Fibroblast of villous mesenchyme (primary cell): ENCODE data around the gene HOXB8. TPM values are rescaled to one million over a fixed set of nuclear protein-coding genes. Genes with fewer than 3 reads are reported as not detected.
A peak's percentile ranks its signal among the peaks of the same experiment; 100 is the strongest.

Experiments used
- DNase-seq: peaks from one replicate; pipeline ENCODE4 v3.0.0-alpha.2; 2010; ENCODE audit warnings: low read depth
- H3K4me3 ChIP-seq: 2 replicates; pipeline ENCODE4 v1.5.1; 2011; ENCODE audit warnings: low read depth, mild to moderate bottlenecking, low read length
- total RNA-seq: library from RNA; depleted of rRNA; stranded (reverse); fragments of >200 nt; gene quantifications from 2 replicates; pipeline ENCODE4 v1.2.3, GENCODE V29; 2012
- TF ChIP-seq, protein P1 (sequence below): IDR thresholded peaks from 2 replicates; pipeline ENCODE4 v1.5.1; 2012; ENCODE audit warnings: low read depth, mild to moderate bottlenecking, low read length; ENCODE audit not compliant: insufficient read depth

HOXB8 gene
- total RNA-seq, 1 donor, result not detected

DNA sequence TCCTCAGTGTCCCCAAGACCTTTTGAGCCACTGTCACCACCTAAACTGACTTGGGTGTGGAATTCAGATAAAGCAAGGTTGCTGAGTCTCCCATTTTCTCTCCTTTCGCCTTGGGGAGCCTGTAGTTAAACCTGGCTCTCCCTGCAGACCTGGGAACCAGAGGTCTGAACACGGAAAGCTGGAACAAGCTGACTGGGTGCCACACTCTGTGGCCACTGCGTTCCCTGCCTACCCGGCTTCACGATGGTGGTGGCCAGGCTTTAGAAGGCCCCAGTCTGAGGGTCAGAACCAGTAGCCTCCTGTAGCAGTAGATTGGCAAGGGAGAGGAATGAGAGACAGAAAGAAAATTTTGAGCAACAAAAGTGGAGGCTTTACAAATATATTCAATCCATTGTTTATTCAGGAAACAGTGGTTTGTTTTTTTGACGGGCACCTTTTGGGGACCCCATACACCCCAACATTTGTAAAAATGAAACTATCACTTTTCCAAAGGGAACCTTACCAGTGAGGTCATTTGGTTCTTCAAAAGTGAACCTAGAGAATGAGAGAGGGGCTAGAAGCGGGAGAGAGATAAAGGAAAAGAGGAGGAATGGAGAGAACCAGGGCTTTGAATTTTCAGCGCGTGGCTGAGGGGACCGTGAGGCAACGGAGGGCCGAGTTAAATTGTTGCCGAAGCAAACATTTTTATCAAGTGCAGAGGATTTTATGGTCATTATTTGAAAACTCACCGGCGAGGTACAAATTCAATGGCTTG, 1.8 kb upstream of the HOXB8 start:
- DNase-seq, result no peak
- TF ChIP-seq, protein P1, sequence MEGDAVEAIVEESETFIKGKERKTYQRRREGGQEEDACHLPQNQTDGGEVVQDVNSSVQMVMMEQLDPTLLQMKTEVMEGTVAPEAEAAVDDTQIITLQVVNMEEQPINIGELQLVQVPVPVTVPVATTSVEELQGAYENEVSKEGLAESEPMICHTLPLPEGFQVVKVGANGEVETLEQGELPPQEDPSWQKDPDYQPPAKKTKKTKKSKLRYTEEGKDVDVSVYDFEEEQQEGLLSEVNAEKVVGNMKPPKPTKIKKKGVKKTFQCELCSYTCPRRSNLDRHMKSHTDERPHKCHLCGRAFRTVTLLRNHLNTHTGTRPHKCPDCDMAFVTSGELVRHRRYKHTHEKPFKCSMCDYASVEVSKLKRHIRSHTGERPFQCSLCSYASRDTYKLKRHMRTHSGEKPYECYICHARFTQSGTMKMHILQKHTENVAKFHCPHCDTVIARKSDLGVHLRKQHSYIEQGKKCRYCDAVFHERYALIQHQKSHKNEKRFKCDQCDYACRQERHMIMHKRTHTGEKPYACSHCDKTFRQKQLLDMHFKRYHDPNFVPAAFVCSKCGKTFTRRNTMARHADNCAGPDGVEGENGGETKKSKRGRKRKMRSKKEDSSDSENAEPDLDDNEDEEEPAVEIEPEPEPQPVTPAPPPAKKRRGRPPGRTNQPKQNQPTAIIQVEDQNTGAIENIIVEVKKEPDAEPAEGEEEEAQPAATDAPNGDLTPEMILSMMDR, result no peak

DNA sequence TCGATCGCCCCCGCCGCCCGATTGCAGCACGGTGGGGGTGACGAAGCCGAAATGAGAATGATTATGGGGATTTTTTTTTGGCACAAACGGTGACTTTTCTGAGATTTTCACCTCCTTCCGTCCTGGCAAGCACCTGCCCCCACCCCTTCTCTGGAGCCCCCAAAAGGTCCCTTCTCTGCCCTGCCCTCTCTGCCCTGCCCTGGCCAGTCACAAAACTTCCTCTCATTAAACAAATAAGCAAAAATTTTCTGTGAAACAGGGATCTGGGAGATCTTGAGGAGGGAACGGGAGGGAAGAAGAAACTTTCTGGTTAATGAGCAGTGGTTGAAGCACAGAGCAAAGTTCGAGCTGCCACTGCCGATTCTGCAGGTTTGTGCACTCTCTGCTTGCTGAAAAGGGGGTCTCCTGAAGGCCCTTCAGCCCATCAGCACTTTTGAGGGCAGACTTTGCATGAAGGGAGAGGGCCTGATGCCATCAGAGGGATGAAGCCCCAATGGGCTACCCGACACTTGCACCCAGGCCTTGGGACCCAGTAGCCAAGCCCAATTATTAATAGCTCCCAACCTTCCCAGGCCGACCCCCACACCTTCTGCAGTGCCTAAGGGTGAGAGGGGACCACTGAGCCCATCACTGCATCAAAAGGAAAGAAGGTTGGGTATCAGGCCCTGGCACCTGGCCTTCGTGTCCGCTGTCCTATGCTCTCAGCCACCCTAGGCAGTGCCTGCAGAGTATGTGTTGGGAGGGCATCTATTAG, 1.0 kb upstream of the HOXB8 start:
- H3K4me3 ChIP-seq, result no peak overlapping the region
- TF ChIP-seq, protein P1, result no peak
- no peak for DNase-seq

More for the DNA sequence above, 1.8 kb upstream of the HOXB8 start:
- no peak overlapping the region for H3K4me3 ChIP-seq

DNA sequence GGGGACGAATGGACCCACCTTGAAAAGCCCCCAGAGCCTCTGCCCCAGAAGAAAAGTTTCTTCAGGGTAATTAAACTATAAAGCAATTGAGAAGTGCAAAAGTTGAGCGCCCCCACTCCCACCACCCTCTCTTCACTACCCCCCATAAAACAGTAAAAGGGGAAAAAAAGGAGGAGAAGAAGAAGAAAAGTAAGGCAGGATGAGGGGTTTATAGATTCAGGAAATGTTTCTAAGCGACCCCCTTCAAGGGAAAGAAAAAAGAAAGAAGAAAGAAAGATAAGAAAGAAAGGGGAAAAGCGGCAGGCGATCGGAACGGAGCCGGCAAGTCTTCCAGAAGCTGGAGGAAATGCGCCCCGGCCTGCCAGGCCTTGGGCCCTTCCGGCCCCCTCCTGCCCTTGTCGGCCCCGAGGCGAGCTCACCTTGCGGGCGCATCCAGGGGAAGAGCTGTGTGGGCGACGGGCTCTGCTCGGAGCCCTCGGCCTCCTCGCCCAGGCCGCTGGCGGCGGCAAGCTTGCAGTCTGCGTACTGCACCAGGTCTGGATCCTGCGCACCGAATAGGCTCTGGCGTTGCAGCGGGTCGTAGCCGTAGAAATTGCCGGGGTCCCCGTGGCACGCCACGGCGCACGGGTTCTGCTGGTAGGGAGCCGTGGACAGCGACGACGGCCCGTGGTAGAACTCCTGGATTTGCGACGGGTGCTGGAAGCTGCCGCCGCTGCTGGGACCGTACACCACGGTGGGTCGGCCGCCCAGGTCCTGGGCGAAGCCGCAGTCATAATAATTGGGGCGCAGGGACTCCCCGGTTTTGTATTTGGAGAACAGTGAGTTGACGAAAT, 1.0 kb downstream of the HOXB8 start:
- DNase-seq, result no peak
- TF ChIP-seq, protein P1, result no peak
- no peak overlapping the region for H3K4me3 ChIP-seq

DNA sequence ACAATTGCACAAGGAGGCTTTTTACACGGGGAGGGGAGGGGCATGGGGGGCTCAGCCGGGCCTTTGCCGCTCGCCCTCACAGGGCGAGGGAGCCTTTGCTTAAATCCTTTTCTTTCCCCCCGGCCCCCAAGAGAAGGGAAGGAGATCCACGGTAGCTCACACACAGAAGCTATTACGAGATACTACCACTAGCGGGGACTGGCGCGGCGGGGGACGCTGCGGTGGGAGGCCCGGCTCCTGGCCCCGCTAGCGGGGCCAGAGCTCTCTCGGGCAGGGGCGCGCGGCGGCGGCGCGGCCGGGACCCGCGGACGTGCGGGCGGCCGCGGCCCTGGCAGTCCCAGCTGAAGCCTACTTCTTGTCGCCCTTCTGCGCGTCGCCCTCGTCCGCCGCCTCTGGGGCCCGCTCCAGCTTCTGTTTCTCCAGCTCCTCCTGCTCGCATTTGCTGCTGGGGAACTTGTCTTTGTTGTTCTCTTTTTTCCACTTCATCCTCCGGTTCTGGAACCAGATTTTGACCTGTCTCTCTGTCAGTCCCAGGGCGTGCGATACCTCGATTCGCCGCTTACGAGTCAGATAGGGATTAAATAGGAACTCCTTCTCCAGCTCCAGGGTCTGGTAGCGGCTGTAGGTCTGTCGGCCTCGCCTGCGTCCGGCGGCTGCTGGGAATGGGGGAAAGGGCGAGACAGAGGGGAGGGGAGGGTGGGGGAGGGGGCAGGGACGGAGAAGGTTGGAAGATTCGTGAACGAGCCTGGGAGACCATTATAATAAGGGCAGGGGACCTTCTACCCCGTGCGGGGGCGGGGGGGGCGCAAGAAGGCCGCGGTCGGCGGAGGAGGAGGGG, 2.0 kb downstream of the HOXB8 start:
- H3K4me3 ChIP-seq, result peak overlapping the region; percentile 19
- TF ChIP-seq, protein P1, result no peak
- DNase-seq, result no peak

DNA sequence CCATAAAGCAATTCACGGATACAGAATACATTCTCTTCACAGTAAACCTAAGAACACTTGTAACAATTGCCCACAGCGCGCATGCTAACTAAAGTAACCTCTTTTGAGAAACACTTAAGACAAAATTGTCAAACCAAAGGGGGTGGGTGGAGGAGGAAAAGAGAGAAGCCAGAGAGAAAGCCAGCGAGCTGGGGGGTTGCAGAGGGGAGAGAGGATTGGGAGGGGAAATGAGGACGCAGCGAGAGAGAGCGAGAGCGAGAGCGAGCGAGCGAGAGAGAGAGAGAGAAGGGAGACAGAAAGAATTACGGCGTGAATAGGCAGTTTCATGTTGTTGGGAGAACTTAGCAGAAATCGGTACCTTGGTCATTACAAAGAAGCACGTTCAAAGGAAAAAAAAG, 2.6 kb downstream of the HOXB8 start:
- TF ChIP-seq, protein P1, result no peak

More for the DNA sequence above, 2.6 kb downstream of the HOXB8 start:
- no peak for DNase-seq
- H3K4me3 ChIP-seq, result no peak overlapping the region
